A673 (cell line): ENCODE data around the gene ERF. TPM values are rescaled to one million over a fixed set of nuclear protein-coding genes. Genes with fewer than 3 reads are reported as not detected.

ENCODE experiments used
- BruUV-seq: library from RNA; stranded (reverse); fragments of 400-500 nt; replicated peaks from 2 replicates; lab custom pipeline; 2021; lab: Mats Ljungman, UMichigan
- CTCF ChIA-PET: fragments of 300-600 bp; sonication (Branson Sonifier 250); formaldehyde crosslinking; loops from one replicate; lab custom pipeline; 2022; ENCODE audit warnings: antibody characterized with exemption; lab: Charles Lee
- POLR2A ChIA-PET: fragments of 300-600 bp; sonication (Branson Sonifier 250); formaldehyde crosslinking; loops from one replicate; lab custom pipeline; 2022; ENCODE audit warnings: antibody characterized with exemption; ENCODE audit not compliant: low non-redundant PET; lab: Charles Lee
- DNase-seq: peaks from one replicate; pipeline ENCODE4 v3.0.0-alpha.2; 2015; ENCODE audit warnings: low spot score
- H3K27ac ChIP-seq: fragments of 200-600 bp; sonication (generic); 2 replicates; pipeline ENCODE4 v1.5.1; 2016; ENCODE audit warnings: mixed run types, low read depth, mild to moderate bottlenecking, mixed read lengths, antibody characterized with exemption, low read length; ENCODE audit not compliant: poor library complexity, severe bottlenecking
- H3K27me3 ChIP-seq: fragments of 200-600 bp; sonication (generic); replicated peaks from 2 replicates; pipeline ENCODE4 v1.6.1; 2017; ENCODE audit warnings: mixed run types, low read depth, mild to moderate bottlenecking, mixed read lengths, antibody characterized with exemption, low read length; ENCODE audit not compliant: insufficient read depth, poor library complexity
- H3K36me3 ChIP-seq: fragments of 200-600 bp; sonication (generic); 2 replicates; pipeline ENCODE4 v1.6.1; 2016; ENCODE audit warnings: mixed run types, mild to moderate bottlenecking, mixed read lengths, antibody characterized with exemption, low read length; ENCODE audit not compliant: insufficient read depth, poor library complexity, severe bottlenecking
- H3K4me1 ChIP-seq: fragments of 200-600 bp; sonication (generic); 2 replicates; pipeline ENCODE4 v1.6.1; 2017; ENCODE audit warnings: mixed run types, mild to moderate bottlenecking, mixed read lengths, antibody characterized with exemption, low read length; ENCODE audit not compliant: insufficient read depth, poor library complexity, severe bottlenecking
- H3K4me3 ChIP-seq: fragments of 200-600 bp; sonication (generic); 2 replicates; pipeline ENCODE4 v1.5.1; 2016; ENCODE audit warnings: low read depth, mixed run types, mild to moderate bottlenecking, mixed read lengths, low read length; ENCODE audit not compliant: poor library complexity, severe bottlenecking
- H3K9me3 ChIP-seq: fragments of 200-600 bp; sonication (generic); 2 replicates; pipeline ENCODE4 v1.6.1; 2016; ENCODE audit warnings: mixed run types, low read depth, mild to moderate bottlenecking, mixed read lengths, antibody characterized with exemption, low read length; ENCODE audit not compliant: poor library complexity, severe bottlenecking
- CTCF ChIP-seq: fragments of 300-800, 200-600 bp; sonication (generic); conservative IDR thresholded peaks from 2 replicates; pipeline ENCODE4 v1.5.1; 2017; ENCODE audit warnings: low read depth, mild to moderate bottlenecking, antibody characterized with exemption, low read length, moderate library complexity, mixed read lengths
- EZH2 ChIP-seq: fragments of 200-600 bp; sonication (generic); IDR thresholded peaks from 2 replicates; pipeline ENCODE4 v1.6.1; 2017; ENCODE audit warnings: borderline replicate concordance, low read depth, mild to moderate bottlenecking, mixed read lengths, antibody characterized with exemption, low read length; ENCODE audit not compliant: poor library complexity, severe bottlenecking
- intact Hi-C: fragments of 100-400 bp; cut with micrococcal nuclease; formaldehyde crosslinking; loops from one replicate; pipeline ENCODE4 v1.10.0; 2022; ENCODE audit not compliant: unreplicated experiment
- total RNA-seq: library from RNA; stranded (reverse); gene quantifications from 2 replicates; pipeline ENCODE4 v1.2.3, GENCODE V29; 2021

The ERF gene
- total RNA-seq, 1 experiment from 2014 or later: 164 TPM

- peaks cover 25% of the 10 kb centered on the region for H3K4me1 ChIP-seq
- ChIA-PET POLR2A (no interaction called here), CTCF (no interaction called here)
- no peaks in the 10 kb centered on the region for H3K9me3 ChIP-seq
- no TSS peak for BruUV-seq
- intact Hi-C loops: no loop called here
- TF ChIP-seq CTCF: no peak
- TF ChIP-seq EZH2: no peak
- no peaks in the 10 kb centered on the region for H3K27me3 ChIP-seq
- H3K27ac ChIP-seq: no peak overlapping the region
- peaks cover 61% of the 10 kb centered on the region for H3K36me3 ChIP-seq
- DNase-seq: no peak
- H3K4me3 ChIP-seq: no peak overlapping the region
Measured at GRCh38 chr19:42287827-42288107, 32.8 kb upstream of the ERF start.

DNA sequence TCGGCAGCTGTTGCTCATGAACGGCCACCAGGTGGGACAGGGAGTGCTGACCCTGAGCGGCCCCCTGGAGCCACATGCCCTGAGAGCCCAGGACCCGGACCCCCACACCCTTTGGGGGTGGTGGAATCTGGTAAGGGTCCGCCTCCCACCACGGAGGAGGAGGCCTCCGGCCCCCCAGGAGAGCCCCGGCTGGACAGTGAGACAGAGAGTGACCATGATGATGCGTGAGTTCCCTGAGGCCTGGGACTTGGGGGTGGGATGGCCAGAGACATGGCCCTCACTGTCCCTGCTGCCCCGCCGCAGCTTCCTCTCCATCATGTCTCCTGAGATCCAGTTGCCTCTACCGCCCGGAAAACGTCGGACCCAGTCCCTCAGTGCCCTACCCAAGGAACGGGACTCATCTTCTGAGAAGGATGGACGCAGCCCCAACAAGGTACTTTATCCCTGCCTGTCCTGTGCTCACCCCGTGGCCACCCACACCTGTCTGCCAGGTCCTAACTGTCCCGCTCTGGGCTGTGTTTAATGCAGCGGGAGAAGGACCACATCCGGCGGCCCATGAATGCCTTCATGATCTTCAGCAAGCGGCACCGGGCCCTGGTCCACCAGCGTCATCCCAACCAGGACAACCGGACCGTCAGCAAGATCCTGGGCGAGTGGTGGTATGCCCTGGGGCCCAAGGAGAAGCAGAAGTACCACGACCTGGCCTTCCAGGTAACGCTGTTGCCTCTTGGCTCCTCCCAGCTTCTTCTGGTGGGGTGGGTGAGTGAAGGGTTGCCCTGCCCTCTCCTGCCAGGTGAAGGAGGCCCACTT is 32.3 kb upstream of the ERF start:
- TSS peak; percentile 9 for BruUV-seq
- H3K9me3 ChIP-seq: no peaks in the 10 kb centered on the region
- peaks cover 30% of the 10 kb centered on the region for H3K4me1 ChIP-seq
- ChIA-PET POLR2A (no interaction called here), CTCF (no interaction called here)
- peak overlapping the region; percentile 82 for H3K27ac ChIP-seq
- H3K27me3 ChIP-seq: no peaks in the 10 kb centered on the region
- intact Hi-C loops: no loop called here
- H3K4me3 ChIP-seq: no peak overlapping the region
- TF ChIP-seq CTCF (no peak), EZH2 (no peak)
- H3K36me3 ChIP-seq: peaks cover 55% of the 10 kb centered on the region
- DNase-seq: no peak

- POLR2A ChIA-PET: no interaction called here
- Histone ChIP-seq H3K27me3 (no peaks in the 10 kb centered on the region), H3K4me1 (peaks cover 38% of the 10 kb centered on the region), H3K36me3 (peaks cover 48% of the 10 kb centered on the region), H3K9me3 (no peaks in the 10 kb centered on the region), H3K27ac (peak overlapping the region; percentile 82), H3K4me3 (peak overlapping the region; percentile 74)
- DNase-seq: peak; percentile 62
- intact Hi-C loops: no loop called here
- TF ChIP-seq CTCF: no peak
- no peak for TF ChIP-seq EZH2
- CTCF ChIA-PET: no interaction called here
- BruUV-seq: no TSS peak
Measured at GRCh38 chr19:42286349-42287016, 31.6 kb upstream of the ERF start.
